DMS153 treated with DMSO at 0.1 percent for 48 hours (cell line): ENCODE measurements around the gene TLN1.
A peak's percentile ranks its signal among the peaks of the same experiment; 100 is the strongest.

Experiments
- DNase-seq: peaks from one replicate; lab custom pipeline; 2025; ENCODE audit not compliant: unreplicated experiment; lab: John Stamatoyannopoulos, UW

The TLN1 gene

GRCh38 chr9:35731415-35732184, 395 bp downstream of the TLN1 start:
- DNase-seq = no peak

DNA sequence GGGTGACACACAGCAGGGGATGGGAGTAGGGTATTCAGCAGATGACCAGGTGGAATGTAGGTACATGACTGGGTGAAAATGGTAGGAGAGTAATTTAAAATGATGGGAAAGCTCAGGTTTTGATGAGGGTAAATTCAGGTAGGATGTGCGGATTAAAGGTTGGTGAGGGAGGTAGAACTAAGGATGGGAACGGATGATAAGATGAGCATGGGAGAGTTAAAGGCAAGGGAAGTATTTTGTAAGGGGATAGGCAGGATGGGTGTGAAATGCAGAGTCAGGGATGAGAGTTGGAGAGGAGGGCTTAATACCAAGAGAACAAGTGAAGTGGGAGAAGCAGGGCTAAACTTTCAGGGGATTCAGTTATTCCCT, 1.5 kb downstream of the TLN1 start:
- no peak for DNase-seq

GRCh38 chr9:35729700-35730485, 2.1 kb downstream of the TLN1 start:
- DNase-seq = peak; percentile 21

- no peak for DNase-seq
Observed at GRCh38 chr9:35729101-35729500, 2.9 kb downstream of the TLN1 start.

GRCh38 chr9:35728041-35728971, 3.7 kb downstream of the TLN1 start:
- DNase-seq = no peak

DNA sequence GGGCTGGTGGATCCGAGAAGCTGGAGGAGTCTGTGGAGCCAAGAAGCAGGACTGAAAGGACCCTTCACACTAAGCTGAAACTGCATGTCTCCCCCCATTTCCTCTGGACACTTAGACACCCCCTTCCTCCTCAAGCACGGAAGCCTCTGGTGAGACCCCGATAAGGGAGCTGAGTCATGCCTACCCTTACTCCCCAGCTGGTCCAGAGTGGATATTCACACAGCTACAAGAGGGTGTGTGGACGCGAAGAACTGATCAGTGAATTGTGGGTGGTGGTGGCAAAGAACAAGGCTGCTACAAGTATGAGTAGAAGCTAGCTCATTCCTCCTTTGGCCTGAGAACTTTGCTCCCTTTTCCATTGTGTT, 4.3 kb downstream of the TLN1 start:
- no peak for DNase-seq

GRCh38 chr9:35726931-35727330, 5.1 kb downstream of the TLN1 start:
- no peak for DNase-seq

DNA sequence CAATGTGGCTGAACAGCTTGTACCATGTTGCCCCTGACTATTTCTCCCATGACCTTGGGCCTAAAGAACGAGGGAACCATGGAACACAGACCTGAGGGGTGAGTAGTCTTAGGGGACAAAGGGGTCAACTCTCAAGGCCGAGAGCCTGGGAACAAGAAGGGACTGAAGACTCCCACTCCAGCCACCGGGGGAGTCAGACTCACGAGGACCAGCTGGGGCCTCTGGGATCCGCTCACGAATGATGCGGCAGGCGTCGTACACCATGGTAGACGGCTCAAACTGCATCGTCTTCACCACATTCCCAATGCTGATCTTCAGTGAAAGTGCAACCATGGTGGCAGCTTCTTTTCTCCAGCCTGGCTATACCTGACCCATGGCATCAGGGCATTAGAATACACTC, 6.6 kb downstream of the TLN1 start:
- DNase-seq = no peak

DNA sequence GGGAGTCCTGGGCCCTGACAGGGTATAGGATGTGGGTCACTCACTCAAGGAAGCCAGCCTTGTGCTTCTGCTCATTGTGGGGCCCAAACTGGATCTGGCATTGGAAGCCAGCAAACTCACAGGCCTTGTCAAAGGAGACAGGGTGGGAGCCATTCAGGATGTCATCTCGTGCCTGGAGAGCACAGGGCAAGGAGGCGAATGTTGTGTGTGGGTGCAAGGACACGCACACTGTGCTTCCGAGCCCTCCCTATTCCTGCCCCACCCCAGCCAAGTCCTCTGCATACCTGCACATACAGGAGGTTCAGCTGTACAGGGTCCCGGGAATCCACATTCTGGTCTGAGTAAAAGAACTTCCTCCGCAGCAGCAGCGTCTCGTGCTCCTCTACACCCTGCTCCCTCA, 8.1 kb downstream of the TLN1 start:
- DNase-seq = no peak

DNA sequence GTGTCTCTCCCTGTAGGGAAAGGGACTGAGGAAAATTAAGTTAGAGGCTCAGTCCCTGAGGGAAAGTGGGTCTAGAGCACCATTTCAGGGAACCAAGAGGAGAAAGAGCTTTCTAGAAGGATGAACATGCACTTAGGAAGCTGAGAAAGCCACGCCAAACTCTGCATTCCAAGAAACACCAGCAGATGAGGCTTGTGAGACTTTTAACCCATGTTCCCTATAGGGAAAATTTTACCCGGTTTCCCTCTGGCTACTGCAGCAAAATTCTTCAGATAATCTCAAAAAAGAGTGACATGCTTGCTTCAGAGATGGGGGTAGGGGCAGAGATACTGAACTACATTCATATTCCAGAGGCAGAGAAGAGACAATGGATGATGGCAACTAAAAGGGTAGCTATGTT, 8.6 kb downstream of the TLN1 start:
- no peak for DNase-seq

DNA sequence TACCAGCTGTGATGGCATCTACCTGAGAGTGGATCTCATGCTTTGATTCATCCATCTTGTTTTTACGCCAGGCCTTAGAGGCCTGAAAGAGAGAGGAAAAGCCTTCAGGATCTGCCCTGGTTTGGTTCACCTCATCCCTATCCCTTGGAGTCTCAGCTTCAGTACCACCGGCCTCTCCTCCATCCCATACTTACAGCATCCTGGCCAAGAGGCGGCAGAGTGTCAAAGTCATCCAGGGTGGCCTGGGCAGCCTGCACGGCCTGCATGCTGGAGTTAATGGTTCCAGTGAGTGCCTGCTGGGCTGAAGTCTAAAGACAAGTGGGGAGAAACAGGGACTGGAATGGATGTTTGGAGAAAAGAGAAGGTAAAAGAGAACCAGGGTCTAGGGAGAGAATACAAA, 12.4 kb downstream of the TLN1 start:
- DNase-seq = no peak

DNA sequence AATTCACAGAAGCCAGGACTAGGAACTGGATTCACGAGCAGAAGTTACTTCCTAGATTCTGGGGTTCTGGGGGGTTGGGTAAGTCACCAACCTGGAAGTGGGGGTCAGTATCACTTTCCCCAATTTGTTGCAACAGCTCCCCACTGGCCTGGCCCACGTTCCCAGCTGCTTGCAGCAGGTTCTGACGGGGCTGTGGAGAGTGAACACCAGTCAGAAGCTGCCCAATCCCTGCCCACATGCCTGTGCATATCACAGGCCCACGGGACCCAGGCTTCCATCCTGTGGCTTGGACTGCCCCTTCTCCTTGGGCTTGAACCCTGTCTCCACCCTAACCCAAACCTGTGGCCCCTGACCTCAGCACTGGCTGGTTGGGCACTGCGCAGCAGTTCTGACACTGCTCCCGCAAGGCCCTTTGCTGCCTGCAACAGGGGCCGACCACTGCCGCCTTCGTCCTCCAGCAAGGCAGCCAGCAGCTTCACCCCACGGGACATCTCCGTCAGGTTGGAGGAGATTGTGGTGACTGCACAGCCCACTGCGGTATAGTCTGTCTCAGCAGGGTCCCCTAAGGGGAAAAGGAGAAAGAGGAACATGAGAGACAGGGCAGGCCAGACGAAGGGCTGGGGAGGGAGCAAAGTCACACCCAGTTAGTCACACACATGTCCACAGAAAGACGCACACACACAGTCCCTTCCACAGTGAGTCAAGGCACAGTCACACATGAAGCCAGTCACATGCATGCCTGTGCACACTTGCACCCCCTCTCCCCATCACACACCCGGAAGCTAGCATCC, 13.1 kb downstream of the TLN1 start:
- no peak for DNase-seq

- no peak for DNase-seq
Observed at GRCh38 chr9:35717132-35717870, 14.7 kb downstream of the TLN1 start.

DNA sequence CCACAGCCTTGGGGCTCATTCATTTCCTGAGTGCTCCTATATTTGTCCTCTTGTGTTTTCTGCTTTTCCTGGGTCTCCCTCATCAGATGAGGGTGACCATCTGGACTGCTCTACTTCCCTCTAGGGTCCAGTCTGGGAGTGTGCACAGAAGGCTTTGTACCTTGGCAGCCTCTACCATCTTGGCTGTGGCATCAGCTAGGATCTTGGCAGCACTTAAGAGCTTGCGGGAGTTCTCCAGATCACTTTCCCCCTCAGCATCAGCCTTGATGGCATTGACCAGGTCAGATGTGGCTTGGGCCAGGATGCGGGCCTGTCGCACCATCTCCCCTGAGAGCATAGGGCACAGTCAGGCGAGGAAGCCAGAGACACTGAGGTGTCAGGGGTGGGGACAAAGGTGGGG, 15.8 kb downstream of the TLN1 start:
- no peak for DNase-seq

DNA sequence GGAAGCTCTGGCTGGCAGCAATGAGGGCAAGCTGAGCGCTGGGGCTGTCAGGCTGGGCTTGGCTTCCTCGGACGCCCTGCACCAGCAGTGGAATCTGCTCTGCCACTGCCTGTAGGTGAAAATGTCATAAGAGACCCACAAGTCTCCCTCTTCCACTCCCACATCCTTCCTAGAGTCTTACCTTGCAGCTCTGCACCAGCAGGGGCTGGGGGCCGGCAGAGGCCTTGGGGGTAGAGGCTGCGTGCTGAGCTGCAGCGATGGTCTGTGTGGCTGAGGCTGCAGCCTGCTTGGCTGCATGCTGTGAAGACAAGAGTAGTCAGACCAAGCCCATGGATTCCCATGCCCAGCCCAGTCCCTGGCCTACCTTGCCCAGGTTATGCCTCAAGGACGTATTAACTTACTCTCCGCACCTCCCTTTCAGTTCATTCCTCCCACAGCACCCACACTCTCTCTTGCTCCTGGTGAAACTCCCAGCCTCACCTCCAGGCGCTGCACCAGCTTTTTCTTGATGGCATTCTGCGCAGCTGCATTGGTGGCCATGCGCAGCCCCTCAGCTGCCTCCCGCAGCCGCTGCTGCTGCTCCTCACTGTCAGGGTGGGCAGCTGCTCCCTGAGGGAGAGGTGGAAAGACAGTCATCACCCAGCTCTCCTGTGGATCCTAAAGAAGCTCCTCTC, 17.3 kb downstream of the TLN1 start:
- no peak for DNase-seq

DNA sequence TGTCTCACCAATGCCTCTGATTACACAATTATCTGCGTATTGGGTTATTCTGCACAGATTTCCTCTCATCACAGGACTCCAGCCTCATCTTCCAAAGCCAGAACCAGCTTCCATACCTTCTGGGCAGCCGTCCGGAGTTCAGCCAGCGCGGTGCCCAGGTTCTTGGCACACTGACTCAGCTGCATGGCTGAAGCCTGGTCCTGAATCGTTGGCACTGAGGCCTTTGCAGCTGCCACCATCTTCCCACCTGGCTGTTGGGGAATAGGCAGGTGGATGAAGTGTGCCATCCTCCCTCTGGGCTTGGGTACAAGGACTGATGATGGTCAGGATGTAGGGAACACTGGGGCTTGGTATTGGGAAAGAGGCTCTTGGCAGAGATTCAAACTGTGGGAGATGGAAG, 17.9 kb downstream of the TLN1 start:
- no peak for DNase-seq

GRCh38 chr9:35713578-35713977, 18.4 kb downstream of the TLN1 start:
- DNase-seq = no peak

- no peak for DNase-seq
Observed at GRCh38 chr9:35712762-35713400, 19.1 kb downstream of the TLN1 start.
